ENCODE data around the gene FMNL2.

DNA sequence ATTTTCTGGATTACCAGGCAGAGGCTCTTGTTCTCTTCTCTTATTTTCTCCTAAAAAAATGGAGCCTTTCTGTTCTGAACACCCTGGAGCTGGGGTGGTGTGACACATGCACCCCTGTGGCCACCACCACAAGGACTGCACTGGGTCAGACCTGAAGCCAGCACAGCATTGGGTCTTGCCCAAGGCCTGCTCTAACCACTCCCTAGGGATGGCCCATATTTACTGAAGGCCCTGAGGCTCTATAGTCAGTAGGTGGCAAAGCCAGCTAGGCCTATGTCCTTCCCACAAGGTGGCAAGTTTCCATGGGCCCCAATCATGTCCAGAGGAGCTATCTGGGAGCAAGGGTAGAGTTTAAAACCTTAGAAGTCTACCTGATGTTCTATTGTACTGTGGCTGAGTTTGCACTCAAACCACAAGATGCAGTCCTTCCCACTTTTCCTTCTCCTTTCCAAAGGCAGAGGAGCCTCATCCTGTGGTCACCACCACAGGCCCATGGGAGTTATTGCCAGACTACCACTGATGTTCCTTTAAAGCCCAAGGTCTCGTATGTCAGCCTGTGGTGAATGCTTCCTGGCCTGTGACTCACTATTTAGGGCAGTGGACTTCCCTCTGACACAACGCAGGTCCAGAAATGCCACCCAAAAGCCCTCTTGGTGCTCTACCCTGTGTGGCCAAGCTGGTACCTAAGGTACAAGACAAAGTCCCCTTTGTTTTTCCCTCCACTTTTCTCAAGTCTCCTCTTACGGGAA lies 15.0 kb upstream of the FMNL2 start:
- TF ChIP-seq ZBTB8A (tag by site-specific recombination; IDR thresholded peaks at IDR 0.05) (no peak), ZNF302 (tag by site-specific recombination; IDR thresholded peaks at IDR 0.05; ENCODE audit: low read depth) (no peak), ZNF558 (tag by site-specific recombination; IDR thresholded peaks at IDR 0.05) (no peak), EGR2 (tag by site-specific recombination; IDR thresholded peaks at IDR 0.05; ENCODE audit: low read depth) (no peak), ZFHX2 (tag by site-specific recombination; conservative IDR thresholded peaks at IDR 0.05) (no peak)
- TF ChIP-seq, protein P1, sequence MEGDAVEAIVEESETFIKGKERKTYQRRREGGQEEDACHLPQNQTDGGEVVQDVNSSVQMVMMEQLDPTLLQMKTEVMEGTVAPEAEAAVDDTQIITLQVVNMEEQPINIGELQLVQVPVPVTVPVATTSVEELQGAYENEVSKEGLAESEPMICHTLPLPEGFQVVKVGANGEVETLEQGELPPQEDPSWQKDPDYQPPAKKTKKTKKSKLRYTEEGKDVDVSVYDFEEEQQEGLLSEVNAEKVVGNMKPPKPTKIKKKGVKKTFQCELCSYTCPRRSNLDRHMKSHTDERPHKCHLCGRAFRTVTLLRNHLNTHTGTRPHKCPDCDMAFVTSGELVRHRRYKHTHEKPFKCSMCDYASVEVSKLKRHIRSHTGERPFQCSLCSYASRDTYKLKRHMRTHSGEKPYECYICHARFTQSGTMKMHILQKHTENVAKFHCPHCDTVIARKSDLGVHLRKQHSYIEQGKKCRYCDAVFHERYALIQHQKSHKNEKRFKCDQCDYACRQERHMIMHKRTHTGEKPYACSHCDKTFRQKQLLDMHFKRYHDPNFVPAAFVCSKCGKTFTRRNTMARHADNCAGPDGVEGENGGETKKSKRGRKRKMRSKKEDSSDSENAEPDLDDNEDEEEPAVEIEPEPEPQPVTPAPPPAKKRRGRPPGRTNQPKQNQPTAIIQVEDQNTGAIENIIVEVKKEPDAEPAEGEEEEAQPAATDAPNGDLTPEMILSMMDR (tag by site-specific recombination; IDR thresholded peaks at IDR 0.05): no peak
- TF ChIP-seq, protein P2, sequence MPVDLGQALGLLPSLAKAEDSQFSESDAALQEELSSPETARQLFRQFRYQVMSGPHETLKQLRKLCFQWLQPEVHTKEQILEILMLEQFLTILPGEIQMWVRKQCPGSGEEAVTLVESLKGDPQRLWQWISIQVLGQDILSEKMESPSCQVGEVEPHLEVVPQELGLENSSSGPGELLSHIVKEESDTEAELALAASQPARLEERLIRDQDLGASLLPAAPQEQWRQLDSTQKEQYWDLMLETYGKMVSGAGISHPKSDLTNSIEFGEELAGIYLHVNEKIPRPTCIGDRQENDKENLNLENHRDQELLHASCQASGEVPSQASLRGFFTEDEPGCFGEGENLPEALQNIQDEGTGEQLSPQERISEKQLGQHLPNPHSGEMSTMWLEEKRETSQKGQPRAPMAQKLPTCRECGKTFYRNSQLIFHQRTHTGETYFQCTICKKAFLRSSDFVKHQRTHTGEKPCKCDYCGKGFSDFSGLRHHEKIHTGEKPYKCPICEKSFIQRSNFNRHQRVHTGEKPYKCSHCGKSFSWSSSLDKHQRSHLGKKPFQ (tag by site-specific recombination; IDR thresholded peaks at IDR 0.05): no peak

All from HEK293 (cell line).